Neural cell (in vitro differentiated cells): ENCODE results near the gene F12. TPM values are rescaled to one million over a fixed set of nuclear protein-coding genes. Genes with fewer than 3 reads are reported as not detected.

Experiments used
- H2AFZ ChIP-seq: fragments of 200-600, 300-800 bp; sonication (generic), shearing (Covaris generic); 2 replicates; pipeline ENCODE4 v1.6.0; 2014; ENCODE audit warnings: low read depth, mild to moderate bottlenecking, antibody characterized with exemption, low read length, moderate library complexity
- H3F3A ChIP-seq: fragments of 200-600 bp; shearing (Covaris generic); 2 replicates; pipeline ENCODE4 v1.6.1; 2016; ENCODE audit warnings: mild to moderate bottlenecking, moderate library complexity, mixed read lengths, antibody characterized with exemption, low read length; ENCODE audit not compliant: insufficient read depth, poor library complexity, severe bottlenecking
- H3K27ac ChIP-seq: fragments of 200-600, 300-800 bp; sonication (generic), shearing (Covaris generic); 2 replicates; pipeline ENCODE4 v1.5.1; 2014; ENCODE audit warnings: mild to moderate bottlenecking, low read length, moderate library complexity
- H3K27me3 ChIP-seq: fragments of 300-800, 200-600 bp; sonication (generic), shearing (Covaris generic); 2 replicates; pipeline ENCODE4 v1.6.0; 2014; ENCODE audit warnings: mild to moderate bottlenecking, low read depth, low read length, moderate library complexity; ENCODE audit not compliant: insufficient read depth
- H3K36me3 ChIP-seq: fragments of 300-800, 200-600 bp; sonication (generic), shearing (Covaris generic); 2 replicates; pipeline ENCODE4 v1.5.1; 2014; ENCODE audit warnings: mild to moderate bottlenecking, antibody characterized with exemption, low read length, moderate library complexity; ENCODE audit not compliant: insufficient read depth
- H3K4me2 ChIP-seq: fragments of 300-800, 200-600 bp; sonication (generic), shearing (Covaris generic); 2 replicates; pipeline ENCODE4 v1.6.0; 2014; ENCODE audit warnings: mild to moderate bottlenecking, low read length
- H3K4me3 ChIP-seq: fragments of 300-800, 200-600 bp; sonication (generic), shearing (Covaris generic); 2 replicates; pipeline ENCODE4 v1.5.1; 2014; ENCODE audit warnings: mild to moderate bottlenecking, low read length, moderate library complexity
- H3K79me2 ChIP-seq: fragments of 200-600 bp; shearing (Covaris generic); replicated peaks from 2 replicates; pipeline ENCODE4 v1.6.0; 2014; ENCODE audit warnings: mild to moderate bottlenecking, low read length, moderate library complexity; ENCODE audit not compliant: insufficient read depth
- H3K9ac ChIP-seq: fragments of 300-800, 200-600 bp; sonication (generic), shearing (Covaris generic); 2 replicates; pipeline ENCODE4 v1.6.1; 2016; ENCODE audit warnings: mild to moderate bottlenecking, low read length, mixed read lengths
- H3K9me2 ChIP-seq: fragments of 200-600 bp; shearing (Covaris generic); 2 replicates; pipeline ENCODE4 v1.6.1; 2016; ENCODE audit warnings: mild to moderate bottlenecking, low read length, mixed read lengths; ENCODE audit not compliant: insufficient read depth
- H3K9me3 ChIP-seq: fragments of 200-600, 300-800 bp; sonication (generic), shearing (Covaris generic); 2 replicates; pipeline ENCODE4 v1.6.1; 2016; ENCODE audit warnings: mild to moderate bottlenecking, mixed run types, low read length, moderate library complexity, mixed read lengths
- H4K20me1 ChIP-seq: fragments of 200-600 bp; shearing (Covaris generic); 2 replicates; pipeline ENCODE4 v1.6.1; 2016; ENCODE audit warnings: mild to moderate bottlenecking, mixed run types; ENCODE audit not compliant: insufficient read depth
- CTCF ChIP-seq: fragments of 450-650 bp; IDR thresholded peaks from 2 replicates; pipeline ENCODE4 v1.5.1; 2014; ENCODE audit warnings: antibody characterized with exemption, mild to moderate bottlenecking, moderate library complexity; ENCODE audit not compliant: poor library complexity, severe bottlenecking
- EP300 ChIP-seq: fragments of 450-650 bp; conservative IDR thresholded peaks from 2 replicates; pipeline ENCODE4 v1.6.1; 2014; ENCODE audit warnings: antibody characterized with exemption, mild to moderate bottlenecking, moderate library complexity; ENCODE audit not compliant: poor library complexity, severe bottlenecking
- EZH2 ChIP-seq: fragments of 200-600, 300-800 bp; shearing (Covaris generic), sonication (generic); IDR thresholded peaks from 2 replicates; pipeline ENCODE4 v1.6.1; 2014; ENCODE audit warnings: antibody characterized with exemption, low read length, borderline replicate concordance, mild to moderate bottlenecking; ENCODE audit not compliant: insufficient read depth, poor library complexity, severe bottlenecking
- MXI1 ChIP-seq: fragments of 450-650 bp; conservative IDR thresholded peaks from 2 replicates; pipeline ENCODE4 v1.6.1; 2014; ENCODE audit warnings: antibody characterized with exemption, mild to moderate bottlenecking; ENCODE audit not compliant: poor library complexity, severe bottlenecking
- POLR2AphosphoS5 ChIP-seq: IDR thresholded peaks from 2 replicates; pipeline ENCODE4 v1.6.1; 2012
- RAD21 ChIP-seq: fragments of 450-650 bp; conservative IDR thresholded peaks from 2 replicates; pipeline ENCODE4 v1.6.1; 2014; ENCODE audit warnings: antibody characterized with exemption, mild to moderate bottlenecking, moderate library complexity
- REST ChIP-seq: IDR thresholded peaks from 2 replicates; pipeline ENCODE4 v1.6.1; 2012; ENCODE audit warnings: borderline replicate concordance
- SMC3 ChIP-seq: fragments of 450-650 bp; conservative IDR thresholded peaks from 2 replicates; pipeline ENCODE4 v1.6.1; 2014; ENCODE audit warnings: antibody characterized with exemption, mild to moderate bottlenecking, moderate library complexity; ENCODE audit not compliant: poor library complexity
- TAF1 ChIP-seq: IDR thresholded peaks from 2 replicates; pipeline ENCODE4 v1.6.1; 2012; ENCODE audit warnings: low read depth
- polyA plus RNA-seq: library from polyadenylated mRNA; depleted of rRNA; stranded (reverse); fragments of >200 nt; gene quantifications from 2 replicates; pipeline ENCODE4 v1.2.3, GENCODE V29; 2014

Gene F12
- polyA plus RNA-seq, 1 donor from 2014 or later, result 1.4 TPM

- no peak overlapping the region for H2AFZ ChIP-seq
- peak overlapping the region; percentile 72 for H3K4me3 ChIP-seq
- H3F3A ChIP-seq, result peaks cover 5% of the 10 kb centered on the region
- peak overlapping the region; percentile 41 for H3K4me2 ChIP-seq
- no peaks in the 10 kb centered on the region for H3K9me2 ChIP-seq
- peaks cover 9% of the 10 kb centered on the region for H3K36me3 ChIP-seq
- H4K20me1 ChIP-seq, result peaks cover 12% of the 10 kb centered on the region
- peak overlapping the region; percentile 90 for H3K27ac ChIP-seq
- no peaks in the 10 kb centered on the region for H3K9me3 ChIP-seq
- TF ChIP-seq EP300 (peak; percentile 46), SMC3 (peak; percentile 91), RAD21 (peak; percentile 85), MXI1 (no peak), POLR2AphosphoS5 (peak; percentile 43), EZH2 (no peak), REST (no peak), CTCF (peak; percentile 94), TAF1 (no peak)
- peaks cover 14% of the 10 kb centered on the region for H3K79me2 ChIP-seq
- H3K27me3 ChIP-seq, result no peaks in the 10 kb centered on the region
- peak overlapping the region; percentile 86 for H3K9ac ChIP-seq
Measured at GRCh38 chr5:177454397-177455035, 45.2 kb upstream of the F12 start.

- H3K36me3 ChIP-seq, result peaks cover 9% of the 10 kb centered on the region
- H3K9me2 ChIP-seq, result no peaks in the 10 kb centered on the region
- no peaks in the 10 kb centered on the region for H3K9me3 ChIP-seq
- TF ChIP-seq POLR2AphosphoS5, result peak; percentile 11
- TF ChIP-seq EP300, result no peak
- peaks cover 5% of the 10 kb centered on the region for H3F3A ChIP-seq
- H3K27me3 ChIP-seq, result no peaks in the 10 kb centered on the region
- H2AFZ ChIP-seq, result no peak overlapping the region
- H3K27ac ChIP-seq, result peak overlapping the region; percentile 90
- peak overlapping the region; percentile 86 for H3K9ac ChIP-seq
- peaks cover 10% of the 10 kb centered on the region for H4K20me1 ChIP-seq
- peaks cover 18% of the 10 kb centered on the region for H3K79me2 ChIP-seq
- H3K4me3 ChIP-seq, result peak overlapping the region; percentile 66
- H3K4me2 ChIP-seq, result peak overlapping the region; percentile 41
Measured at GRCh38 chr5:177453852-177454396, 44.6 kb upstream of the F12 start.
